ENCODE results near the gene RASGEF1B.

RASGEF1B gene

DNA sequence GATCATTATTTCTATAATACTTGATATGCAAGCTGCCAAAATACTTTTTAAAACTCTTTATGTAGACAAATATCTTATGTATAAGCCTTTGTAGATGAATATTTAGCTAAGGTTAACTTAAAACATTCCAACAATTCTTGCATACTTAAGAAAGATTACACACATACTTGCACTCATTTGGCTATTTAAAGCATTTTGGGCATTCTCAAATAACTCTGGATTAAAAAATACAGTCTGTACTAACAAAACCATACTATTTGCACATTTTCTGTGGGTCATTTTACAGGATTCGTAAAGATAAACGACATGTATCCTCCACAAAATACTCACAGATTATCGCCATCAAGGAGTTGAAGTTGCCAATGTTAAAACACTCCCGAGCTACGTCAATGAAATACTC, 26.5 kb downstream of the RASGEF1B start:
- no peak overlapping the region for H3K4me3 ChIP-seq (ENCODE audit: low read length)
- no peak for TF ChIP-seq ZNF274 (IDR thresholded peaks at IDR 0.05; ENCODE audit: low read depth, low read length)

DNA sequence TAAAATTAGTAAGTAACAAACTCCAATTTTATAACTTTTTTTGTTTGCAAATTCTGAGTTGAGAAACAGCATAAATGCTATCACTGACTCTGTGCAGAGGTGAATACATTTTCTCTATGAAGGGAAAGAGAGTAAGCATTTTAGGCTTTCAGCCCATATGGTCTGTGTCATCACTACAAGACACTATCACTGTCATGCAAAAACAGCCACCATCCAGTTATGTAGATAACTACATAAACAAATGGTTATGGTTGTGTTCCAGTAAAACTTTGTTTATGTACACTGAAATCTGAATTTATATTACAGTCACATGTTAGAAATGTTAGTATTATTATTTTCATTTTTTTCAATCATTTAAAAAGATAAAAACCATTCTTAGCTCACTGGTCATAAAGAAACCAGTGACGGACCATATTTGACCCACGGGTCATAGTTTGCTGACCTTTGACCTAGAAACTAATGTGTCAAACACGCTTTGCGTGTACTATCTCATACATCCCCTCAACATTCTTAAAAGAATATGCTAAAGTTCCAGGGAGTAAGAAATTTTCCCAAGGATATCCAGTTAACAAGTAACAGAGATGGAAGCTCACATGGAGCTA, 29.1 kb downstream of the RASGEF1B start:
- no peak overlapping the region for H3K4me3 ChIP-seq (ENCODE audit: low read length)
- TF ChIP-seq ZNF274 (IDR thresholded peaks at IDR 0.05; ENCODE audit: low read depth, low read length), result no peak

DNA sequence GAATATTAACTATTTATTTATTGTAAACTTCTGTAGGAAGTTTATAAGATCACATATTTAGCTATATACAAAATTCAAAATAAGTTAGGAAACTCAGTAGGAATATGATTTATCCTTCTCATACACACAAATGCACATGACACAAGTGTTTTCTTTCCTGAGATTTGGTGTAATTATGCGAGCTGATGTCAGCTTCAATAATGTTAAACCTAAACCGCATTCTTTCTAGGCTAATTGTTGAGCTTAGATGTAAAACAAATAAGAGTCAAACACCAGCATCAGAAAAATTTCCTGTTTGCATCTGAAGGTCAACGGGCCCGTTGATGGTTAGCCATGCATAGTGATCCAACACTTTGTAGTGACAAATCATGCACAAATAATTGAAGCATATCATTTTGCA, 30.8 kb downstream of the RASGEF1B start:
- no peak overlapping the region for H3K4me3 ChIP-seq (ENCODE audit: low read length)
- TF ChIP-seq ZNF274 (IDR thresholded peaks at IDR 0.05; ENCODE audit: low read depth, low read length), result no peak

DNA sequence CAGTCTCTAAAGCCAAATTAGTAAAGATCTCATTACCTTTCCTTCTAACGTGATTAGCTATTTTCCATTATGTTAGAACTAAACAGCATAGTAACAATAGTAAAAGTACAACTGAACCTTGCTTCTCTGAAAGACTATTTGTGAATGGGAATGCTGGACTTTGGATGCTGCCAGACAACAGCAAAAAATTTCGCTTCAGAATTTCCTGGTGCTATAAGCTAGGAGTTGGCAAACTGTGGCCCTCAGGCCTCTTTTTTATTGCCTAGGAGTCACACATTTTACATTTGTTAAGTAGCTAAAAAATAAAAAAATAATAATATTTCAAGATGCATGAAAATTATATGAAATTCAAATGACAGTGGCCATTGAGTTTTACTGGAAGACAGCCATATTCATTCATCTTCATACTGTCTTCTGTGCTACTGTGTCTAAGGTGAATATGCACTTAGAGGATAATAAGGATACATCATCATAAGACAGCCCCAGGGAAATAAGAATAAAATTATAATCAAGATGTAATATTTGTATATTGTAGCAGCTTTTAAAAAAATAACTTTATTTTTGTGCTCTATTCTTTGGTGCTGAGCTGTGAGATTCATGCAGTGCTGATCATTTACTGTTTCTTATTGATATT, 34.6 kb downstream of the RASGEF1B start:
- H3K4me3 ChIP-seq (ENCODE audit: low read length), result no peak overlapping the region
- TF ChIP-seq ZNF274 (IDR thresholded peaks at IDR 0.05; ENCODE audit: low read depth, low read length), result no peak

- H3K4me3 ChIP-seq (ENCODE audit: low read length), result no peak overlapping the region
- TF ChIP-seq ZNF274 (IDR thresholded peaks at IDR 0.05; ENCODE audit: low read depth, low read length), result no peak
Observed at GRCh38 chr4:81436096-81436495, 35.6 kb downstream of the RASGEF1B start.

DNA sequence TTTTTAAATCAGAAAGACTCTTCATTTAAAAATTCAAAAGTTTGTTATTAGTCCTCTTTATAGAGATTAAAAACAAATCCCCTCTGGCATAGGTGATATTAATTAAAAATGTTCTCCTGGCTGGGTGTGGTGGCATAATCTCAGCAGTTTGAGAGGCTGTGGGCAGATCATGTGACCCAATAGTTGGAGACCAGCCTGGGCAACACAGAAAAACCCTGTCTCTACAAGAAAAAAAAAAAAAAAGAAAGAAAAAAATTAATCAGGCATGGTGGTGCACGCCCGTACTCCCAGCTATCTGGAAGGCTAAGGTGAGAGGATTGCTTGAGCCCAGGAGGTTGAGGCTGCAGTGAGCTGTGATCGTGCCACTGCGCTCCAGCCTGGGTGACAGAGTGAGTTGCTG, 38.9 kb downstream of the RASGEF1B start:
- no peak for TF ChIP-seq ZNF274 (IDR thresholded peaks at IDR 0.05; ENCODE audit: low read depth, low read length)
- H3K4me3 ChIP-seq (ENCODE audit: low read length), result no peak overlapping the region

DNA sequence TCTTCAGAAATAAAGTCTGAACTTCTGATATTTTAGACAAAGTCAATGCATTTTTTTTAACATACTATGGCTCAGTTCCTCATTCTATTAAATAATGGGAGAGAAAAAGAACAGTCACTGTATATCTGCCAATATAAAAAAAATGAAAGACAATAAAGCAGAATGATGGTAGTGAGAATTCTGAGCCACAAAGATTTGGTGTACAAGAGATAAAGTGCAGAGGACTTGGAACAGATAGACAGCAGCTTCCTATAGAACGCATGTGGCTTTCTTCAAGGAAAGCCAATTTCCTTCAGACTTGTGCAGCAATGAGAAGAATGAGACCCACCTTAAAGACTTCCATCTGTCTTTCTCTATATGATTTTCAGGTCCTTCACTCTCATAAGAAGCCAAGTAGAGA, 39.7 kb downstream of the RASGEF1B start:
- TF ChIP-seq ZNF274 (IDR thresholded peaks at IDR 0.05; ENCODE audit: low read depth, low read length), result no peak
- no peak overlapping the region for H3K4me3 ChIP-seq (ENCODE audit: low read length)

DNA sequence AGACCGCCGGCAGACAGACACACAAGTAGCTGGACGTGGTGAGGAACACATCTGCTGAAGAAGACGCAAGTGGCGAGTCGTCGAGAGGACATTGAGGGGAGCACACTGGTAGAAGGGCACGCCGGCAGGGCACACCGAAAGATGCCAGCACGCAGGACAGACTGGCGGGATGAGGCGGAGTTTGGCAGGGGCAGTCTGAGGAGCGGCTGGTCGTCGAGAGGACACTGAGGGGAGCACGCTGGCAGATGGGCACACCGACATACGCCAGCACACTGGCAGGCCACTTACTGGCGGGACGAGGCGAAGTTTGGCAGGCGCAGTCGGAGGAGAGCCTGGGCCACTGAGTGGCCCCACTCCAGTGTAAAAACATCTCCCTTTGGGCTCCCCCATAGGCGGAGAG, 42.1 kb downstream of the RASGEF1B start:
- H3K4me3 ChIP-seq (ENCODE audit: low read length), result no peak overlapping the region
- TF ChIP-seq ZNF274 (IDR thresholded peaks at IDR 0.05; ENCODE audit: low read depth, low read length), result no peak

DNA sequence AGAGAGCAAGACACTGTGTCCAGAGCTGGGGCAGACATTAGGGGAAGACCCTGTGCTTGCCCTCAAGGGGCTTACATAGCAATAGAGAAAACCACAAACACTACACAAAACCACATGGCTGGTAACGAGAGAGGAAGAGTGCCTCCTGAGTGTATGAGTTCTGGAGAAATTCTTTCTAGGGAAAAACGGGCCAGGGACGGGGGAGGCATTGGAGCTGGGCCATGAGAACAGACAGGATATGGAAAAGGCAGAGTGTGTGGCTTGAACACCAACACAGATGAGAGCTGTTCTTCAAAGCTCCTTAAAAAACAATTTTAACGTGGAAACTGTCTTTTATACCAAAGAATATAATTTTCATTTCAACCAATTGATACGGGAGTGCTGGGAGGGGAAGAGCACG, 42.7 kb downstream of the RASGEF1B start:
- H3K4me3 ChIP-seq (ENCODE audit: low read length), result no peak overlapping the region
- no peak for TF ChIP-seq ZNF274 (IDR thresholded peaks at IDR 0.05; ENCODE audit: low read depth, low read length)

DNA sequence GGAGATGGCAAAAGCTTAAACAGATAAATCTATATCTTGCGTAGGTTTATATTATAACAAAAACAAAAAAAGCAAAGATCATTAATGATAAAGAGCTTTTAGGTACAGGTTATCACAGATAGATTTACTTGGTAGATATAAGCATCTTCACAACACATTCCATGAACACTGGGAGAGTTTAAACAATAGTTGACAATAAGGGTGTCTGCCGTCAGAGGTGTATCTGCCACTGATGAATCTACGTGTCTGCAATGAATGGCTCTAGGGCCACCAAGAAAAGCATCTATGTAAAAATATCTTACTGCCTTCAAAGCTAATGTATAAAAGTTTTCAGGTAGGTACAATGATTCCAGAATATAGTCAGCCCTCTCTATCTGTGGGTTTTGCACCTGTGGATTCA, 43.7 kb downstream of the RASGEF1B start:
- no peak for TF ChIP-seq ZNF274 (IDR thresholded peaks at IDR 0.05; ENCODE audit: low read depth, low read length)

GRCh38 chr4:81427344-81427821, 44.3 kb downstream of the RASGEF1B start:
- no peak for TF ChIP-seq ZNF274 (IDR thresholded peaks at IDR 0.05; ENCODE audit: low read depth, low read length)

More for the DNA sequence above, 43.7 kb downstream of the RASGEF1B start:
- no peak overlapping the region for H3K4me3 ChIP-seq (ENCODE audit: low read length)

GRCh38 chr4:81426770-81427289, 44.9 kb downstream of the RASGEF1B start:
- no peak overlapping the region for H3K4me3 ChIP-seq (ENCODE audit: low read length)
- no peak for TF ChIP-seq ZNF274 (IDR thresholded peaks at IDR 0.05; ENCODE audit: low read depth, low read length)

More at GRCh38 chr4:81427344-81427821, 44.3 kb downstream of the RASGEF1B start:
- H3K4me3 ChIP-seq (ENCODE audit: low read length), result no peak overlapping the region

DNA sequence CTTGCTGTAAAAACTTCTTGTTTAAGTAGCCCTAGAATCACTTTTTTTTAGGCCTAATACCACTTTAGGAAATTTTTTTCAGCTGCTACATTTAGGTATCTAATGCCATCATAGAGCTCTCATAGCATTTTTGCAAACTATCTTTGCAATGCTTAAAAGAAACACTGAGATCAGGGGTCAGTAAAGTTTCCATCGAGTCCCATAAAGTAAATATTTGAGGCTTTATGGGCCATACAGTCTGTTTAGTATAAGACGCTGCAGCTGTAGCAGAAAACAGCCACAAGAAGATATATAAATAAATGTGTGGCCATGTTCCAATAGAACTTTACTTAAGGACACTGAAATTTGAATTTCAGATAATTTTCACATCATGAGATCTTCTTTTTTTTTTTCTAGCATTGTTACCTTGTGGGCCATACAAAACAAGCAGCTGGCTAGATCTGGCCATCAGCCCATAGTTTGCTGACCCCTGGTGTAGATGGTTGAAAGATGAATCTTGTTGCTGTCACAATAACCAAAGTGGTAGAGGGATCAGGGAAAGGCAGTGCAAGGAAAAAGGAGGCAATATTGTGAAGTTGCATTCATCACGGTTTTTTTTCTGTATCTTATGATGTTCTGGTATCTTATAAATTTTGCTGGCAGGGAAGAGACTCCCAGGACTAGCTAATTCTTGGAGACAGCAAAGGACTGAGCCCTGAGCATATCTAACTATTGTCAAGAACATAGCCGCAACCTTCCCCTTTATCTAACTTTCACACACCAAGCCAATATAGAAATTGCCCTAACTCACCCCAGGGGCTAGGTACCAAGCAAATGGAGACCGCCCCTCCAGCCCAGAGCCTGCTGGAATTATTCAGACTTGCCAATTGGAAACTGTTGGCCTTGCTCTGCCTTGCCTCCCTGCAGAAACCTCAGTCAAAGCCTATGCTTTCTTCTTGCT, 46.6 kb downstream of the RASGEF1B start:
- H3K4me3 ChIP-seq (ENCODE audit: low read length), result no peak overlapping the region
- no peak for TF ChIP-seq ZNF274 (IDR thresholded peaks at IDR 0.05; ENCODE audit: low read depth, low read length)

DNA sequence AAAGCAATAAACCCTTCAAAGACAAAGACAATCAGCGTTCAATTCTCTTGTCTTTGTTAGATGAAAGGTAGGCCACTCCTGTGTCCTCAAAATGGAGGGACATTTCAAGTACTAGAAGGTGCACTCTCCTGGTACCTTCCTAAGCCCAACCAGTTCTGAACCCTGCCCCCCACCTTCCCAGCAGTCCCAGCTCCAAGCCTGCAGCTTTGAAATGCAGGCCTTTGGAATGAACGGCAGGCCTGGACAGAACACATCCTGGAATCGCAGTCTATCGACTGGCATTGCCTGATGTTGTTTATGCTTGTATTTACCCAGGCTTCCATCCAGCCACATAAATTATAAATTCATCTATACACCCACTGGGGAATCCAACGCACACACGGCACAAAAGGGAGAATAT, 47.4 kb downstream of the RASGEF1B start:
- TF ChIP-seq ZNF274 (IDR thresholded peaks at IDR 0.05; ENCODE audit: low read depth, low read length), result no peak

More for the DNA sequence above, 47.4 kb downstream of the RASGEF1B start:
- H3K4me3 ChIP-seq (ENCODE audit: low read length), result no peak overlapping the region
